NCI-H1417 treated with DMSO at 0.1 percent for 48 hours (cell line): ENCODE data around the gene INSYN2A.

ENCODE experiments used
- DNase-seq: peaks from one replicate; lab custom pipeline; 2025; lab: John Stamatoyannopoulos, UW

The INSYN2A gene

DNA sequence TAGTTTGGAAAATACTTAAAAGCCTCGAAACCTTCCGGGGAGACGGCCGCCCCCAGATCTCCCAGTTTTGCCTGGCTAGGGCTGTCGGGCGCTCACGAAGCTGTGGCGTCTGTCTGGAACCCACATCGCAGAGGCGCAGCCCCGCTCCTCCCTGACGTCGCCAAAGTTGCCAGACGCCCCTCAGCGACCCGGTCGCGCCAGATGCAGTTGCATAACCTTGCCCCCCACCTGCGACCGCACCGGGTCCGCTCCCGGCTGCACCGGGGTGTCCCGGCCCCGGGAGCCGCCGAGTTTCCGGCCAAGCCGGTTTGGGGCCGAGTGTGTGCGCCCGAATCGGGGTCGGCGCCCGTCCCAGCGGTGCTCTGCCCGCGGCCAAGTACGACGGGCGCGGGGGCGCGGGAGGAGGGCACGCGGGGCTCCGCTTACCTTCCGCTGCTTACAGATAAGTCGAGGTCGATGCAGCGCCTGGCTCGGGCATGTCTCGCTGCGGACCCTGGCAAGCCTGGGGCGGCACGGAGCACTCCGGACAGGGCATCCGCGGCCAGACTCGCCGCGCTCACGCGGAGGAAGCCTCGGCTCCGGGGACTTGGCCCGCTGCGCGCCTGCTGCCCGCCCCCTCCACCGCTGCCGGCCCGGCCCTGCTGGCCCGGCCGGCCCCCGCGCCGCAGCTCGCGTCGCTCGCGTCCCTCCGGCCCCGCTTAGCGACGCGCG lies 665 bp downstream of the INSYN2A start:
- no peak for DNase-seq

DNA sequence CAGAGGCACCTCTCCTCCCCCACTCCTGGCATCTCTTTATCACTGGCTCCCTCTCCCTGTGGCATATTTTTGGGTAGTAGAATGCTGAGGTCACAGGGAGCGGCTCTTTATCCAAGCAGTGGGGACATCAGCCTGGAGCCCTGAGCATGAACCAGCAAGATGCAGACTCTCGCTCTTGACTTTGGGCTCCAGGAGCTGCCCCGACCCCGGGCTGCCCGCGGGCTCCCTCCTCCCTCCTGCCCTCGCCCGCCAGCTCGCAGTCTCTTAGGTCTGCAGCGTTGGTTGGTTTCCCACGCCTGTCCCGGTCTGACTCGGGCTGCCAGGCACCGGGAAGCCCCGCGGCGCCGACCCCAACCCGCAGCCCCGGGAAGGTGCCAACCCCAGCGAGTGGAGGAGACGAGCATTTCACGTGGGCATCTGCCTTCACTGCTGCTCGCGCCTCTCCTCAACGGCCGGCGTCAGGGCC lies 1.3 kb downstream of the INSYN2A start:
- no peak for DNase-seq

- no peak for DNase-seq
These were observed 1.8 kb downstream of the INSYN2A start for GRCh38 chr10:127194599-127194998.

- DNase-seq, result no peak
These were observed 2.3 kb downstream of the INSYN2A start for GRCh38 chr10:127194111-127194510.

DNA sequence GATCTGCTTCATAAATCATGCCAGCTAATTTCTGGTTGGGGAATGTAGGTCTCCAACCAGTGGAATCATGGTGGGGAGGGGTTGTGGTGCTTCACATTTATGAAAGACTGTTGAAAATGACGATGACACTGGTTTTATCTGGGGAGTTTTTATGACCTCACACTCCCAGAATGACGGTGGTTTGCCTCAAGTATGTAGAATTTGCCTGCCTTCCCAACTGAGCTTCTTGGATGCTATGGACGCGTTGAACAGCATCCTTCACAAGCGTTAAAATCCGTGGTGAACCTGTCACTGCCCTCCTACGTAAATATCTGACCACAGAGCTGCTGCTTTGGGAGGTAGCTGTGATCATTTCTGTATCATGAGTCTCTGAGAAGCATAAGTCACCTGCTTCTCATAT lies 3.3 kb downstream of the INSYN2A start:
- no peak for DNase-seq

GRCh38 chr10:127190427-127190826 lies 6.0 kb downstream of the INSYN2A start:
- no peak for DNase-seq

- DNase-seq, result no peak
These were observed 7.2 kb downstream of the INSYN2A start for GRCh38 chr10:127189226-127189625.

DNA sequence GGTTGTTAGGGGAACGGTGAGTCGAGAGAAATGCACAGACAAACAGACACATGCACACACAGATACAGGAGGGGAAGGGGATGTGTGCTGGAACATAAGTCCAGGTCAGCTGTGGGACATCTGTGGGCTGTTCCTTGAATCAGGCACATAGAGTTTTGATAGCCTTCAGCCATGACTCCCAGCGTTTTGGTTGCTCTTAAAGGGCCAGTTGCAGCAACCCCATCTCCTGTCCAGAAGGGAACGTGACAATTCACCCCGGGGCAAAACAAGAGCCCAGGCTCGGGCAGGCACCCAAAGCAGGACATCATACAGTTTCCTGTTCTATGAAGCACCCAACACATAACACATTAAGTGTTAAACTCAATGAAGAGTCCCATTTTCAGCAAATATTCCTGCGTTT lies 9.6 kb downstream of the INSYN2A start:
- DNase-seq, result no peak

DNA sequence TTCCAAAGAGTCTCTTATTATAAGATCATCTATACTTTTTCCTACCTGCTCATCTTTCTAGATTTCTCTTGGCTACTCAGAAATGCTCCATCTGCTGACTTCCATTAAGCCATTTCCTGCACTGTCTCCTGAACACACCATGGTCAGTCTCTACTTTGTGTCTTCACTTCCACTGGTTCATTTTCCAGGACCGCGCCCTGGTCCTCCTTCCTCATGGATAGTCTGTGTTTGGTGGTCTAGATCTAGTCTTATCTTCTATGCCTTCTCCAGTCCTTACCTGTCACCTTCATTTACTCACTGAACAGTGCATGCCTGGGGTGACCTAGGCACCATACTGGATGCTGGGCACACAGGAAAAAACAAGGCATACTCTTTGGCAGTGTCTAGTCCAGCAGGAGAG lies 11.8 kb downstream of the INSYN2A start:
- no peak for DNase-seq

DNA sequence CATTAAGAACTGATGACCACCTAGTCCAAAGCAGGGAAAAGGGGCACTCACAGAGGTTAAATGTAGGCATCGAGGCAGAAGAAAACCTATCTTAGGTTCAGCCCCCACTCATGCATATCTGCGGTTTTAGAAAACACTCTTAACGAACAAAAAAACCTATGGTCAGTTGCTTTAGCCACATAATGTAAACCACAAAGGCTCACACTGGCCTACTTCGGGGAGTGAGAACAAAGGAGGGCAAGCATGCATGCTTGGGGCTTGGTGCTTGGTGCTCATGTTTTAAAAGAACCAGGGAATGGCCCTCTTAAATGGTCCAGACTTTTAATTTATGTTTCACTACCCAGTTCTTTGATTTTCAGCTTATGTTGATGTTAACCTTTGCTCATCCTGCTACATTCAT lies 14.2 kb downstream of the INSYN2A start:
- DNase-seq, result no peak

DNA sequence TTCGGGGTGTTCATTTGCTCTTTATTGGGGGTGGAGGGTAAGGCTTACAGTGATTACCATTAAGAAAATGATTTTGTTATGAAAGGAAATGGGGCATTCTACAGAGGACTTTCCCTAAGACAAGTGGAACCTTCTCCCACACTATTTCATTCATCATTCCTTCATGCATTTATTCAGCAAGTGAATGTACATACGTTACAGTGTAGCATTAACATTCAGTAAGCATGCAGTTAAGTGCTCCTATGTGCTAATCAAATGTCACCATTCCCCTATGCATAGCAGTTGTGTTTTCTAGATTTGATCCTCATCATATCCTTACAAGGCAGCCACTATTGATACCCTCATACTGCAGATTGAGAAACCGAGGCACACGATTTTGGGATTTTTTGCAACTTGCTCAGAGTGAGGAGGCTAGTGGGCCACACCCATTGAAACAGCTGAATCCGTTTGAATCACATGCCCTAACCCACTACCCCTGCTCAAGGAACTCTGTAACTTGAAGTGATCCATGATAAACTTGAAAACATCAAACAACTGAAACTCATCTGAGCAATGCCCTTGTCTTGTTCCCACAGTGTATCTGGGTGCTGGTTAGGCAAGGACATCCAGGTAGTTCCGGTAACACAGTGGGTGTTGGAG lies 16.7 kb downstream of the INSYN2A start:
- no peak for DNase-seq

GRCh38 chr10:127176649-127177048 lies 19.7 kb downstream of the INSYN2A start:
- DNase-seq, result no peak

DNA sequence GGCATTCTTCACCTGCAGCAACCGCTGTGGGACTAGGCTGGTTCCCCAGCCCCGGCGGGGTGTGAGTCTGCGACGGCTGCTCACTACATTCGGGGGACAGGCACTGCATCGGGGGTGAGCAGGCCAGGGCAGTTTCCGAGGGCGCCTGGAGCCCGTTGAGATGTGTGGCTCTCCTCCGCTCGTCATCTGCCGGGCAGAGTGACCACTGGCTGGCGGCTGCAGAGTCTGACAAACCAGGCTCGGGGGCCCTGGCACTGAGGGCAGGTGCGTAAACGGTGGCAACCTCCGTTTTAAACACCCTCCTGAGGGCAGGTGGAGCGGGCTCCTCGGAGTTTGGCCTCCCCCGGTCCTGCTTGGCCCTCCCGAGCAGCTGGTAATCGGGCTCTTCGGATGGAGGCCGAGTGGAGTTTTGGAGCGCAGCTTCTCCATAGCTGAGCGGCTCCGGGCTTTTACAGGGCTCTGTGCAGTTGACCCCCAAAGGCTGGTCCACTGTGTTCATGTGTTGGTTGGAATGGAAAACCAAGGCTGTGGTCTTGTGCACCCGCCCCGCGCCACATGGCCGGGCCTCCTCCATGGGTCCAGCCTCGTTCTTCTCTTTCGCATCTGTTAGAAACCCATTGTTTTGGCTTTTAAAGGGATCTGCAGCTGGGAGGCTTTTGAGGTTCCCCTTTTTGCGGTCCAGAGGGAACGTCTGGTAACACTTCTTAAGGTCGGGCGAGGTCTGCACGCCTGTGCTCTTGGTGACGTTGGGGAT lies 20.9 kb downstream of the INSYN2A start:
- DNase-seq, result no peak

- DNase-seq, result no peak
These were observed 21.5 kb downstream of the INSYN2A start for GRCh38 chr10:127174866-127175265.

GRCh38 chr10:127168261-127168660 lies 28.1 kb downstream of the INSYN2A start:
- no peak for DNase-seq

- DNase-seq, result no peak
These were observed 33.5 kb downstream of the INSYN2A start for GRCh38 chr10:127162841-127163240.

GRCh38 chr10:127161482-127161881 lies 34.9 kb downstream of the INSYN2A start:
- no peak for DNase-seq

DNA sequence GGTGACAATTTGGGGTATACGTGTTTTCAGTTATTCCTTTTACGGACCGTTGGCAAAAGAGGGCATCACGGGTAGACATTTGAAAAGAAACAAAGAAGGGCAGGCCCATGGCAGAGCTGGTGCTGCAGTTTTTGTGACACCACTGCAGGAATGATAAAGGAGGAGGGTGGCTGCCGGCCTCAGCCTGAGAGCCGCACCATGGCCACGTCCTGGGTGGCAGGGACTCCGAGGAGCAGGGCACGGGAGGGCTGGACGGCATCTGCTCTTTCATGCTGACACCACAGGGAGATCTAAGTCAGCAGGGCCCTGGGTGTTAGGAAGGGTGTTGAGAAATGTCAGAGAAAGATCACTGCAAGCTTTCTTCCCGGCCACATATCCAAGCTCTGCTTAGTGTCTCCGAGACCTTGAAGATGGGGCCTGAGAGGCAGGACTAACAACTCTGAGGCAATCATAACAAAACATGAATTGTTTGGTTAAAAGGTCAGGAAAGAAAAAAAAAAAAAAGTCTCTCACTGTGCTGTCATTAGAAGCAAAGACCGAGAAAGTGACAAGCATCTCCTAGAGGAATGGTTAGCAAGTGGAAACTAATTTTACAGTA lies 36.6 kb downstream of the INSYN2A start:
- DNase-seq, result no peak

DNA sequence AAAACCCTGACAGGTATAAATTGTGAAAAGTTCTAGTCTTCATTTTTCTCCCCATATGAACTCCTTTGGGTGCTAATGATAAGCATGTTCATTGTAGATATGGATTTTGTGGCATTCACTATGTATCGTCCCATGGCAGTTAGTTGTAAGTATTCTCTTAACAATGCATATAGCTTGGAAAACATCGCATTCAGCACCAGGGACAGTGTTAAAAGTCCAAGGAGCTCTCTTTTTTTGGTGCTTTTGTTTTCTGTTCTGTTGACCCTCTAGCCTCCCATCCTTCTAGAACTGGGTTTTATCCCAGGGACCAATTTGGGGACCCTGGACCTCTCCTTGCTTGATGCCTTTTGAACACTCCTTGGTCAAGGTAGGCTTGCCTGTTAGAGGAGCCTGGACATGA lies 37.7 kb downstream of the INSYN2A start:
- DNase-seq, result no peak

DNA sequence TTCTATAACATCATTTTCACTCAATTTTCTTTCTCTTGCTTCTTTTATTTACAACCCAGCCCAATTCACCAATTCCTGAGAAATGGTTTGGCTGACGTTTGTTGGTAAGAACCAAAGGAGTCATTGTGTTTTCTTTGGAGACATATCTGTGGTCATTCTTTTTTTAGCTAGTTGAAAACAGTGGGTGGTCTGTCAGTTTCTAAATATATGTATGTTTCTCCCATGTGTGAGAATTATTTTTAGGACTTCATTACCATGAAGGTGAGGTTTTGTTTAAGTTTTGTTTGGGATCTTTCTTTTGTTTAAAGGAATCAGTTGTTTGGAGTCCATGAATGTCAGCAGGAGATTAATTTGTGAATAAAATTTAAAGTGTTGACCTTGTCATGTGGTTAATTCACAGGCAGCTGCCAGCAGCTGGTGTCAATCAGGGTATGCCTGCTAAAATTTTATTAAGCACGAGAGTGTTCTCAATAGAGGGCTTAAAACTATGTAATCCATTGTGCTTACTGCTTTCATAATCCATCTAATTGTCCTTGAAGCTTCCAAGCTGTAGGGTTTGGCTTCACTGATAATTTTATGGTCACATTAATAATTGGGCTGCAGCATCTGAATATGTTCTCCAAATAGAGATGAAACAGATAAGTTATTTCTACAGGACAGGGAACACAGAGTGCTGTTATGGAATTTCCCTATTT lies 38.7 kb downstream of the INSYN2A start:
- DNase-seq, result no peak

DNA sequence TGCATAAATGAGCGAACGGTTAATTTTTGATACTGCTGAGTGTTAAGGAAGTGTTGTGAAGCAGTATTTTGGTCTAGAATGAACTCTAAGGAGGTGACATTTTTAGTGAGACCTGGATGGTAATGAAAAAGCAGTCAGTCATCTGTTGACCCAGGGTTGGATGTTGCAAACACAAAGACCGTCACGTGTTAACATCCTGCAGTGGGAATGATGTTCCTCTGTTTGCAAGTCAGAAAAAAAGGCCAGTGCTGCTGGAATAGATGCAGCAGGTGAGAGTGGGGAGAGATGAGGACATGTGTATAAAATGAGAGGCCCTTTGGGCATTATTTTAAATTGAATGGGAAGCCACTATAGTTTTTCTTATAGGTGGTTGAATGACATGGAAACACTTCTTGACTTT lies 39.3 kb downstream of the INSYN2A start:
- DNase-seq, result no peak
